ENCODE measurements around the gene ADCY5. TPM values are rescaled to one million over a fixed set of nuclear protein-coding genes. Genes with fewer than 3 reads are reported as not detected.

Gene ADCY5
- total and polyA plus RNA-seq, 2 donors: 0.76 to 1.7 TPM

DNA sequence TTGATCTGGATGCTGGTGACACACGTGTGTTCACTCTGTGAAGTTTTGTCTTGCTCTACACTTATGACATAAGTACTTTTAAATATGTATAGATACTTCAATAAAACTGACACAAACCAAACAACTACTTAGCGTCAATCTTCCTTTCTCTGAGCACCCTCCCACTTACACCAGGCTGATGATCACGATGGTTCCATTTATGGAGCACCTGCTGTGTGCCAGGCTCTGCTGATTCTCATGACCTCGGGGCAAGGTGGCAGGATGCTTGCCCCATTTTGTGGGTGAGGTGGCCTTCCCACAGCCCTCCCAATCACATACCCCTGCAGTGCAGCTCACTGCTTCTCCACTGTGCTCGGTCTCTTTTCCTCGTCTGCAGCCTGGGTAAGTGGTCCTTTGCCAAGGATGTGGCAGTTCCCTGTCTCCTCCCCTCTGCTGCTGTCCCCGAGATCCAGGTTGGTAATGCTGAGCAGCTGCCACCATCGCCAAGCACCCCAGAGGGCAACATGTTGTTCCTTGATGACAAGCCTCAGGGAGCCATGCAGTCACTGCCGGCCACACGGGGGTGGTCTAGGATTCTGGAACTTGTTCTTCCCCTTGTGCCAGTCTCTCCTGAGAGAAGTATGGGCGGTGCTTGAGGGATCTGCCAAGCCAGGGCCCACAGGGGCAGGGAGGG is 20.6 kb upstream of the ADCY5 start:
- 85% methylated on average over 11 of the region's 11 CpGs for WGBS
- peaks cover 0 to 11% of the 10 kb centered on the region in 2 donors for H3K27me3 ChIP-seq (ENCODE audit: control insufficient read depth in 2 of 2, insufficient read depth in 1 of 2, low read length in 1 of 2)
- H3K36me3 ChIP-seq (ENCODE audit: control insufficient read depth in 2 of 2, insufficient read depth in 2 of 2, low read length in 1 of 2): no peaks in the 10 kb centered on the region
- no peaks in the 10 kb centered on the region for H3K9me3 ChIP-seq (ENCODE audit: control insufficient read depth in 2 of 2, insufficient read depth in 1 of 2, low read length in 1 of 2)
- H3K27ac ChIP-seq (ENCODE audit: low read depth in 1 of 2, low read length in 1 of 2): no peak overlapping the region
- H3K4me1 ChIP-seq (ENCODE audit: control insufficient read depth in 2 of 2, insufficient read depth in 2 of 2, low read length in 2 of 2): no peaks in the 10 kb centered on the region
- H3K4me3 ChIP-seq (ENCODE audit: low read length in 2 of 2): no peak overlapping the region
- DNase-seq (ENCODE audit: low read depth in 6 of 9, low spot score in 9 of 9): no peak

DNA sequence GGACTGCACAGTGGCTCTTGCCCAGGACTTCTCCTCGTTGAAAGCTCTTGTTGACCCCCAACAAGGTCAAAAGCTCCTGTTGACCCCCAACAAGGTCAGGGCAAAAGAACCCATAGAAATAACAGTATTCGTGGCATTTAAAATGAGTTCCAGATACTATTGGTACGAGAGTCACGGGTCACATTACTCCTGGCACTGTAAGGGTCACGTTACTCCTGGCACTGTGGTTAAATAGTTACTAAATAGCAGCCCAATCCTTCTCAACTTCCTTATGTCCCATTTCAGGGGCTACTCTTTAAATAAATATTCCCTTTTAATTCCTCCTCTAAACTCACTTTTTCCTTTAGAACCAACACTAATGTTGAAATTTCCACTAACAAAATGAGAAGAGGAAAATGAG is 18.2 kb upstream of the ADCY5 start:
- DNase-seq (ENCODE audit: low read depth in 6 of 9, low spot score in 9 of 9): no peak
- WGBS: 89% methylated on average over 5 of the region's 5 CpGs

DNA sequence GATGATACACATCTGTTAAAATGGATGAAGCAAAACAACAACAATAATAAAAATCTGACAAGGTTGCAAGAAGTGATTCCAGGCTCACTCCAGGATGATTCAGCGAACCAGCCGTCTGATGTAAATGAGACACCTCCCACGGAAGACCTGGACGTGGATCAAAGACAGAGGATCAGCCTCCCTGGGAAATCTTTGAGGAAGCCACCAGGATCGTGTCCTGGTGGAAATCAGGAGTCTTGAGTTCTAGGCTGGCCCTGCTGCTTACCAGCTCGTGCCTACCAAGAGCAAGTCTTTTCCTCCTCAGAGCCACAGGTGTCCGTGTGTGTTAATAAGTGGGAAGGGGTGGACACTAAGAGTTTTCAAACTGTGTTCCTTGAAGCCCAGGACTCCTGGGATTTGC is 15.3 kb upstream of the ADCY5 start:
- no peak for DNase-seq (ENCODE audit: low read depth in 6 of 9, low spot score in 9 of 9)
- H3K9me3 ChIP-seq (ENCODE audit: control insufficient read depth in 2 of 2, insufficient read depth in 1 of 2, low read length in 1 of 2): no peaks in the 10 kb centered on the region
- H3K27me3 ChIP-seq (ENCODE audit: control insufficient read depth in 2 of 2, insufficient read depth in 1 of 2, low read length in 1 of 2): peaks cover 0 to 20% of the 10 kb centered on the region in 2 donors
- no peak overlapping the region for H3K27ac ChIP-seq (ENCODE audit: low read depth in 1 of 2, low read length in 1 of 2)
- H3K4me3 ChIP-seq (ENCODE audit: low read length in 2 of 2): no peak overlapping the region
- WGBS: 85% methylated on average over 7 of the region's 7 CpGs
- H3K4me1 ChIP-seq (ENCODE audit: control insufficient read depth in 2 of 2, insufficient read depth in 2 of 2, low read length in 2 of 2): no peaks in the 10 kb centered on the region
- H3K36me3 ChIP-seq (ENCODE audit: control insufficient read depth in 2 of 2, insufficient read depth in 2 of 2, low read length in 1 of 2): no peaks in the 10 kb centered on the region

More for the DNA sequence above, 18.2 kb upstream of the ADCY5 start:
- H3K36me3 ChIP-seq (ENCODE audit: control insufficient read depth in 2 of 2, insufficient read depth in 2 of 2, low read length in 1 of 2): no peaks in the 10 kb centered on the region
- H3K4me3 ChIP-seq (ENCODE audit: low read length in 2 of 2): no peak overlapping the region
- H3K27me3 ChIP-seq (ENCODE audit: control insufficient read depth in 2 of 2, insufficient read depth in 1 of 2, low read length in 1 of 2): peaks cover 0 to 15% of the 10 kb centered on the region in 2 donors
- no peak overlapping the region for H3K27ac ChIP-seq (ENCODE audit: low read depth in 1 of 2, low read length in 1 of 2)
- H3K4me1 ChIP-seq (ENCODE audit: control insufficient read depth in 2 of 2, insufficient read depth in 2 of 2, low read length in 2 of 2): no peaks in the 10 kb centered on the region
- H3K9me3 ChIP-seq (ENCODE audit: control insufficient read depth in 2 of 2, insufficient read depth in 1 of 2, low read length in 1 of 2): no peaks in the 10 kb centered on the region

DNA sequence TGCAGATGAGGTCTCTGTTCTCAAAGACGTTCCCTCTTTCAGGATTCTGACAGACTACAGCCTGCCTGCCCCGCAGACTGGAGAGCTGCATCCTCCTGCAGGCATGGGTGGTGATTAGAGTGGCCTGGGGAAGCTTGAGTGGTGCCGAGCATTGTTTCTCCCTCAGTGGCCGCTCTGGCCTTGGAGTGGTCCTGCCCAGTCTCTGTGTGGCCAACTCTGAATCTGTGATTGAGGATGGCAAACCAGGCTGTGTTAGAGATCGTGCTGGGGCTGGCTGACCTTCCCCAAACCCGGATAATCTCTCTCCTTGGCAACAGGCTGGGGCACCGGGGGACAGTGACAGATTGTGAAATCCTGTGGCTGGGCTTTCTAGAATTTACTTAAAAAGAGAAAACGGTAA is 11.0 kb upstream of the ADCY5 start:
- H3K27ac ChIP-seq (ENCODE audit: low read depth in 1 of 2, low read length in 1 of 2): no peak overlapping the region
- no peaks in the 10 kb centered on the region for H3K9me3 ChIP-seq (ENCODE audit: control insufficient read depth in 2 of 2, insufficient read depth in 1 of 2, low read length in 1 of 2)
- H3K36me3 ChIP-seq (ENCODE audit: control insufficient read depth in 2 of 2, insufficient read depth in 2 of 2, low read length in 1 of 2): no peaks in the 10 kb centered on the region
- H3K27me3 ChIP-seq (ENCODE audit: control insufficient read depth in 2 of 2, insufficient read depth in 1 of 2, low read length in 1 of 2): peaks cover 0 to 20% of the 10 kb centered on the region in 2 donors
- no peak overlapping the region for H3K4me3 ChIP-seq (ENCODE audit: low read length in 2 of 2)
- WGBS: 66% methylated on average over 8 of the region's 8 CpGs
- no peak for DNase-seq (ENCODE audit: low read depth in 6 of 9, low spot score in 9 of 9)
- H3K4me1 ChIP-seq (ENCODE audit: control insufficient read depth in 2 of 2, insufficient read depth in 2 of 2, low read length in 2 of 2): no peaks in the 10 kb centered on the region

DNA sequence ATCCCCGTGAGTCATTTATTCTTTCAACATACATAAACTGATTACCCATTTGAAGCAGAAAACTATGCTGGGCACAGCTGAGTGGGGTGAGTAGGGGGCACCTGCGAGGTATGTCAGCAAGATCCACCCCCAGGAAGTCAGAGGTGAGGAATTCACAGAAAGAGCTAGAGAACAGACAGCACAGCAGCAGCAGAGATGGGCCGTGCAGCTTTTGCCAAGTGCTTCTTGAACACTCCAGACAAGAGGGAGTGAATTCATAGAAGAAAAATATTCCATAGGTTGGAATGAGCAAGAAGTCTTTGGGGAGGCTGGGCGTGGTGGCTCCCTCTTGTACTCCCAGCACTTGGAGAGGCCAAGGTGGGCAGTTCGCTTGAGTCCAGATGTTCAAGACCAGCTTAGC is 9.4 kb upstream of the ADCY5 start:
- Histone ChIP-seq H3K4me1 (ENCODE audit: control insufficient read depth in 2 of 2, insufficient read depth in 2 of 2, low read length in 2 of 2) (no peaks in the 10 kb centered on the region), H3K4me3 (ENCODE audit: low read length in 2 of 2) (no peak overlapping the region), H3K27me3 (ENCODE audit: control insufficient read depth in 2 of 2, insufficient read depth in 1 of 2, low read length in 1 of 2) (peaks cover 0 to 27% of the 10 kb centered on the region in 2 donors), H3K27ac (ENCODE audit: low read depth in 1 of 2, low read length in 1 of 2) (no peak overlapping the region), H3K9me3 (ENCODE audit: control insufficient read depth in 2 of 2, insufficient read depth in 1 of 2, low read length in 1 of 2) (no peaks in the 10 kb centered on the region), H3K36me3 (ENCODE audit: control insufficient read depth in 2 of 2, insufficient read depth in 2 of 2, low read length in 1 of 2) (no peaks in the 10 kb centered on the region)
- DNase-seq (ENCODE audit: low read depth in 6 of 9, low spot score in 9 of 9): no peak
- 90% methylated on average over 5 of the region's 5 CpGs for WGBS

DNA sequence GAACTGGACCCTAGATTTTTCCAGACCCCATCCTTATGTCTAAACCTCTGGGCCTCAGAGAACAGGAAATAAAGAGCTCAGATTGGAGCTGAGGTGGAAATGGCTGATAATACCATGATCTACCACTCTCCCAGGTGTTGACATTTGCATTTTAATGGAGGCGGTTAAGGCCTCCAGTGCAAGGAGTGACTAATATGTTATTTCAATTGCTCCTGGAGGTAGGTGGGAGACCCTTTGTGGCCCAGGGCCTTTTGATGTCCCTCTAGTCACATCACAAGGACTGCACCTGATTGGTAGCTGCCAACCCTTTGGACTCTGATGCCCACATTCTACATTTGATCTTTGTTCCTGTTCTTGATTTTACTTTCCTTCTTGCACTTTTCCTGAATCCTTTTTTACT is 9.0 kb upstream of the ADCY5 start:
- Histone ChIP-seq H3K9me3 (ENCODE audit: control insufficient read depth in 2 of 2, insufficient read depth in 1 of 2, low read length in 1 of 2) (no peaks in the 10 kb centered on the region), H3K27me3 (ENCODE audit: control insufficient read depth in 2 of 2, insufficient read depth in 1 of 2, low read length in 1 of 2) (peaks cover 0 to 27% of the 10 kb centered on the region in 2 donors), H3K4me3 (ENCODE audit: low read length in 2 of 2) (no peak overlapping the region), H3K36me3 (ENCODE audit: control insufficient read depth in 2 of 2, insufficient read depth in 2 of 2, low read length in 1 of 2) (no peaks in the 10 kb centered on the region), H3K4me1 (ENCODE audit: control insufficient read depth in 2 of 2, insufficient read depth in 2 of 2, low read length in 2 of 2) (no peaks in the 10 kb centered on the region), H3K27ac (ENCODE audit: low read depth in 1 of 2, low read length in 1 of 2) (no peak overlapping the region)
- no peak for DNase-seq (ENCODE audit: low read depth in 6 of 9, low spot score in 9 of 9)
- WGBS: 100% methylated on average over 1 of the region's 1 CpG

DNA sequence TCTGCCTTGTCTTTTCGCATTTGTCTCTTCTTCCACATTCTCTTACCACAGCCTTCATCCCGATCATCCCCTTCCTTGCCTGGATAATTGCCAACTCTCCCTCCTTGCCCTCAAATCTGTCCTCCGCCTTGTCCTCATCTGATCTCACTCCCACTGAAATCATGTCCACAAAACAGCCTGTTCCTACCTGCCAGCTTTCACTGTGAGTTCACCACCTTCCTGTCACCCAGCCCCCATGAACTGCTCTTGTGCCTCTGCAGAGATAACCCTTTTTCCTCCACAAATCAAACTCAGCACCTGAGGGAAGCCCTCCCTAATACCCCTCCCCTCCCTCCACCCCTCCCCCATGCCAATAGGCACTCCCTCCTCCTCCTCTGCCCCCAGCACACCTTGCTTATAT is 4.8 kb upstream of the ADCY5 start:
- Histone ChIP-seq H3K4me3 (ENCODE audit: low read length in 2 of 2) (no peak overlapping the region), H3K27me3 (ENCODE audit: control insufficient read depth in 2 of 2, insufficient read depth in 1 of 2, low read length in 1 of 2) (peaks cover 25 to 50% of the 10 kb centered on the region in 2 donors), H3K27ac (ENCODE audit: low read depth in 1 of 2, low read length in 1 of 2) (no peak overlapping the region), H3K36me3 (ENCODE audit: control insufficient read depth in 2 of 2, insufficient read depth in 2 of 2, low read length in 1 of 2) (no peaks in the 10 kb centered on the region), H3K4me1 (ENCODE audit: control insufficient read depth in 2 of 2, insufficient read depth in 2 of 2, low read length in 2 of 2) (peaks cover 0 to 2% of the 10 kb centered on the region in 2 donors), H3K9me3 (ENCODE audit: control insufficient read depth in 2 of 2, insufficient read depth in 1 of 2, low read length in 1 of 2) (peaks cover 0 to under 1% of the 10 kb centered on the region in 2 donors)
- WGBS: 83% methylated on average over 3 of the region's 3 CpGs
- no peak for DNase-seq (ENCODE audit: low read depth in 6 of 9, low spot score in 9 of 9)

DNA sequence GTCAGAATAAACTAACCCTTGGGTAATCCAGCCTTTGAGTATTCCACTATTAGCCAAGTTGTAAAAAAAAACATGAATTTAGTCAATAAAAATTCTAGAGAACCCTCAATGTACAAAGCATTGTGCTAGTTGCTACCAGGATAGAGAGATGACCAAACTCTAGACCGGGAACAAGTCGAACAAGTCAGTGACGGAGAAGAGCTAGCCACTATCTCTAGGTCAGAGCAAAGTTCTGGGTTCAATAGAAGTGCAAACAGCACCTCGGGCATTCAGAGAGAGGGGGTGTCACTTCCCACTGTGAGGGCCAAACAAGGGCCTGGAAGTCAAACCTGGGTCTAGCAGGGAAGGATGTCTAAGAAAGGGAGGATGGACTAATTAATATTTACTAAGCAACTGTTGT is 2.3 kb upstream of the ADCY5 start:
- Histone ChIP-seq H3K27me3 (ENCODE audit: control insufficient read depth in 2 of 2, insufficient read depth in 1 of 2, low read length in 1 of 2) (peaks cover 41 to 65% of the 10 kb centered on the region in 2 donors), H3K27ac (ENCODE audit: low read depth in 1 of 2, low read length in 1 of 2) (no peak overlapping the region)

DNA sequence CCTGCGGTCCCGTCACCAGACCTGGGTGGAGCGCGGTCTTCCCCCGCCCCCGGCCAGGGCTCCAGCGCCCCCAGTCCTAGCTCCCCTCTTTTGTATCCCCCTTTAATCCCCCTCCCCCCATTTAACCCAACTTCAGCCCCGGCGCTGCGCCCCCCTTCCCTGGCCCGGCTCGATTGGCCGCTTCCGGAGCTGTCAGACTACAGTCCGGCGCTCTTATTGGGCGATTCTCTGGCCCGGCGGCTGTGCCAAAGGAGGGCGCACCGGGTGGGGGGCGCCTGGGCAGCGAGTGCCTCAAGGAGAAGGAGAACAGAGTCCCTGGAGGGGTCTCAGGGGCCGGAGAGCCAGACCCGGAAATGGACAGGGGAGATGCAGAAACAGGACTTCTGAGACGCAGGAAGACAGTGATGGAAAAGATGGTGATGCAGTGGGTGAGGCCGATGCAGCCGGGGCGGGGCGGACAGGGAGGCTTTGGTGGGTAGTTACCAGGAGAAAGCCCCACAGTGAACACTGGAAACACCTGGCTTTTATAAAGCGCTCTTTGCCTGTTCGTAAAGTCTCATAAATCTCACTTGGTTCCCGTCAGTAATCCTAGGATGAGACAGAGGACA is 1.2 kb upstream of the ADCY5 start:
- peaks cover 41 to 73% of the 10 kb centered on the region in 2 donors for H3K27me3 ChIP-seq (ENCODE audit: control insufficient read depth in 2 of 2, insufficient read depth in 1 of 2, low read length in 1 of 2)
- H3K36me3 ChIP-seq (ENCODE audit: control insufficient read depth in 2 of 2, insufficient read depth in 2 of 2, low read length in 1 of 2): no peaks in the 10 kb centered on the region
- peaks cover 5% of the 10 kb centered on the region in 2 donors for H3K4me1 ChIP-seq (ENCODE audit: control insufficient read depth in 2 of 2, insufficient read depth in 2 of 2, low read length in 2 of 2)
- 18% methylated on average over 33 of the region's 33 CpGs for WGBS
- peaks cover 0 to 4% of the 10 kb centered on the region in 2 donors for H3K9me3 ChIP-seq (ENCODE audit: control insufficient read depth in 2 of 2, insufficient read depth in 1 of 2, low read length in 1 of 2)
- DNase-seq (ENCODE audit: low read depth in 6 of 9, low spot score in 9 of 9): no peak
- H3K4me3 ChIP-seq (ENCODE audit: low read length in 2 of 2): peak overlapping the region in 1 of 2 donors; percentile 47
- H3K27ac ChIP-seq (ENCODE audit: low read depth in 1 of 2, low read length in 1 of 2): no peak overlapping the region

More for the DNA sequence above, 2.3 kb upstream of the ADCY5 start:
- Histone ChIP-seq H3K9me3 (ENCODE audit: control insufficient read depth in 2 of 2, insufficient read depth in 1 of 2, low read length in 1 of 2) (peaks cover 0 to 4% of the 10 kb centered on the region in 2 donors), H3K4me3 (ENCODE audit: low read length in 2 of 2) (no peak overlapping the region), H3K4me1 (ENCODE audit: control insufficient read depth in 2 of 2, insufficient read depth in 2 of 2, low read length in 2 of 2) (peaks cover 5% of the 10 kb centered on the region in 2 donors), H3K36me3 (ENCODE audit: control insufficient read depth in 2 of 2, insufficient read depth in 2 of 2, low read length in 1 of 2) (no peaks in the 10 kb centered on the region)
- WGBS: 89% methylated on average over 4 of the region's 4 CpGs
- DNase-seq (ENCODE audit: low read depth in 6 of 9, low spot score in 9 of 9): no peak
